ENCODE data around the gene QRFP.

GRCh38 chr9:130905125-130905901 is 8.7 kb upstream of the QRFP start:
- no peak for TF ChIP-seq CTCF (IDR thresholded peaks at IDR 0.05; ENCODE audit: borderline replicate concordance, extremely low read depth, low read length, poor library complexity, severe bottlenecking)
- no peak for TF ChIP-seq EZH2 (IDR thresholded peaks at IDR 0.05; ENCODE audit: borderline replicate concordance, low read depth, low read length, severe bottlenecking)

Measured in DND-41 (cell line).